Stimulated activated CD8-positive, alpha-beta memory T cell treated with anti-CD3 and anti-CD28 coated beads, Interleukin-4, amount 100 ng/mL, for 24 hours (primary cell): ENCODE results near the gene PAXIP1.
"Not testable (repeated sequence)": the region's sequence is repeated elsewhere in the genome, so short reads cannot be mapped to it uniquely, and the experiment has no call there.

Experiments
- DNase-seq: peaks from one replicate; pipeline ENCODE4 v3.0.0-alpha.2; 2020; ENCODE audit warnings: low read depth

Gene PAXIP1

GRCh38 chr7:155003092-155003375, at the start of gene PAXIP1:
PAXIP1 (minus strand) TSS chr7:155003124; CDS start chr7:155002929, 195 bp downstream.
- DNase-seq, result peak; percentile 52

GRCh38 chr7:155051355-155051754, 48.4 kb upstream of the PAXIP1 start:
- no peak for DNase-seq

- no peak for DNase-seq
These were observed 45.1 kb upstream of the PAXIP1 start for GRCh38 chr7:155048006-155048405.

- no peak for DNase-seq
These were observed 40.8 kb upstream of the PAXIP1 start for GRCh38 chr7:155043756-155044155.

DNA sequence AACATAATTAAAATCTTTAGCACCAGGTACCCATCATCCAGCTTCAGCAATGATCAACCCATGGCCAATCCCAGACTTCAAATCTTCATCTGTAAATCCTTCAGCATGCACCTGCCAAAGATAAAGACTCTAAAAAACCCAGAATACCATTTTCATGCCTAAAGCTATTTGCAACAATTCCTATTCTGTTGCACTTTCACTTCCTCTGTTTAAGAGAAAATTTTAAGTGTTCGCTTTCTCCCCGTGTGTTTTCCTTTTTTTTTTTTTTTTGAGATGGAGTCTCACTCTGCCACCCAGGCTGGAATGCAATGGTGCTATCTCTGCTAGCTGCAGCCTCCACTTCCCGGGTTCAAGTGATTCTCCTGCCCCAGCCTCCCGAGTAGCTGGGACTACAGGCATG, 35.4 kb upstream of the PAXIP1 start:
- no peak for DNase-seq

DNA sequence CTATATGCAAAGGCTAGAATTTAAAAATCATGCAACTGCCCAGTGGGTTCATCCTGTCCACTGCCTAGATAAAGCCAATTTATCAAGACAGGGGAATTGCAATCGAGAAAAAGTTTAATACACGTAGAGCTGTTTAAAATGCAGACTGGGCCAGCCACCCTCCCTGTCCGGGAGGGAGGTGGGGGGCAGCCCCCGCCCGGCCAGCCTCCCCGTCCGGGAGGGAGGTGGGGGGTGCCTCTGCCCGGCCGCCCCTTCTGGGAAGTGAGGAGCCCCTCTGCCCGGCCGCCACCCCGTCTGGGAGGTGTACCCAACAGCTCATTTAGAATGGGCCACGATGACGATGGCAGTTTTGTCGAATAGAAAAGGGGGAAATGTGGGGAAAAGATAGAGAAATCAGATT, 31.6 kb upstream of the PAXIP1 start:
- not testable (repeated sequence) for DNase-seq

GRCh38 chr7:155032978-155033377, 30.1 kb upstream of the PAXIP1 start:
- DNase-seq, result no peak

DNA sequence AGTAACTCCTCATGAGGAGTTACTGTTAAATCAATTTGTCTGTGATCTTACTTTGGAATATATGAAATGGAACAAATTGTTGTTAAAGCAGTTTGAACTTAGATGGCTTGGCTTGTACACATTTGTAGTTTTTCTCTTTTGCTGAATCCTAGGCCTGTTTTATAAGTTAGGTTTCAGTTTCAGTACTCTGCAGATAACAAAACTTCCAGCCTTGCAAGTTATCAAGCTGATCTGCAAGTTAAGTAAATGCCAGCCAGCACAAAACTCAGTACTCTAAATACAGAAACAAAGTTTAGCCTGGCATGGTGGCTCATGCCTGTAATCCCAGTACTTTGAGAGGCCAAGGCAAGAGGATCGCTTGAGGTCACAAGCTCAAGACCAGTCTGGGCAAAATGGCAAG, 25.0 kb upstream of the PAXIP1 start:
- no peak for DNase-seq

- no peak for DNase-seq
These were observed 18.8 kb upstream of the PAXIP1 start for GRCh38 chr7:155021699-155022145.

GRCh38 chr7:155020996-155021395, 18.1 kb upstream of the PAXIP1 start:
- no peak for DNase-seq

GRCh38 chr7:155017834-155018233, 14.9 kb upstream of the PAXIP1 start:
- no peak for DNase-seq

DNA sequence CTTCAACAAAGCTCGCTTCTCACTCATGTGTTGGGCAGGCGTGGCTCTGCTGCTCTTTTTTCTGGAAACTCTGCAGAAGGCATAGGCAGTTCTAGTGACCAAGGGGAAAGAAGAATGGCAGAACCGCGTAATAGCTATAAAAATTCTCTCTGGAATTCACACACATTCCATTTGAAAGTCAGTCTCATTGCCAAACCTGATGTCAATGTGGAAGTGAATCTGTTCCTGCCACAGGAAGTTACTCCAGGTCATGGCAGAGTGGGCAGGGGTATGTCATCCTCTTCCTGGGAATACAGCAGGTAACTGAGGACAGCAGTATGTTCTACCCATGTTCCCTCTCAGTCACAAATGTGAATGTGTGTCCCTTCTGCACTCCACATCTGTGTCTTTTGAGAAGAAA, 8.2 kb upstream of the PAXIP1 start:
- DNase-seq, result no peak

DNA sequence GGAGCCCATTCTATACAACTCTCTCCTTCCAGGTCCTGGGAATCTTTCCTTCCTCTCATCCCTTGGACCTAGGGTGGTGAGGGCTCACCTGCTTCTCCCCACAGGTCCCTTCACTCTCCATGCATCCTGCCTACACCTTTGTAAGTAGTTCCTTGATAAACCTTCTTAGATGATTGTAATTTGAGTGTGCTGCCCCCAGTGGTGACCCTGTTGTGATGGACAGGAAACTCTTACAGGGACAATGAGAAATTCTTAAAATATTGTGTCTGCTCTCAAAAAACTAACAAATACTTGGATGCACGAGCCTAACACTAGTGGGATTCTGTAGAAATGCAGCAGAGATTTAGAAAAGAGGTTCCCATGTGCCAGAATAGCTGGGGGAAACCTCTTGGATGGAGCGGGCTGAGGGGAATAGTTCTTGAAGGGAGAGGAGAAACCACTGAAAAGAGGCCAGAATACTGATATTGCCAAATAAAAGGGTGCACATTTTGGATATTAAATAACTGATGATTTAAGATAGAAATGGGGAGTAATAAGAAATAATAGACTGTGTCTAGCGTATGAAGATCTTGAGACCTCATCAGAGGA, 6.7 kb upstream of the PAXIP1 start:
- peak; percentile 13 for DNase-seq

- DNase-seq, result no peak
These were observed 5.0 kb upstream of the PAXIP1 start for GRCh38 chr7:155007947-155008346.

DNA sequence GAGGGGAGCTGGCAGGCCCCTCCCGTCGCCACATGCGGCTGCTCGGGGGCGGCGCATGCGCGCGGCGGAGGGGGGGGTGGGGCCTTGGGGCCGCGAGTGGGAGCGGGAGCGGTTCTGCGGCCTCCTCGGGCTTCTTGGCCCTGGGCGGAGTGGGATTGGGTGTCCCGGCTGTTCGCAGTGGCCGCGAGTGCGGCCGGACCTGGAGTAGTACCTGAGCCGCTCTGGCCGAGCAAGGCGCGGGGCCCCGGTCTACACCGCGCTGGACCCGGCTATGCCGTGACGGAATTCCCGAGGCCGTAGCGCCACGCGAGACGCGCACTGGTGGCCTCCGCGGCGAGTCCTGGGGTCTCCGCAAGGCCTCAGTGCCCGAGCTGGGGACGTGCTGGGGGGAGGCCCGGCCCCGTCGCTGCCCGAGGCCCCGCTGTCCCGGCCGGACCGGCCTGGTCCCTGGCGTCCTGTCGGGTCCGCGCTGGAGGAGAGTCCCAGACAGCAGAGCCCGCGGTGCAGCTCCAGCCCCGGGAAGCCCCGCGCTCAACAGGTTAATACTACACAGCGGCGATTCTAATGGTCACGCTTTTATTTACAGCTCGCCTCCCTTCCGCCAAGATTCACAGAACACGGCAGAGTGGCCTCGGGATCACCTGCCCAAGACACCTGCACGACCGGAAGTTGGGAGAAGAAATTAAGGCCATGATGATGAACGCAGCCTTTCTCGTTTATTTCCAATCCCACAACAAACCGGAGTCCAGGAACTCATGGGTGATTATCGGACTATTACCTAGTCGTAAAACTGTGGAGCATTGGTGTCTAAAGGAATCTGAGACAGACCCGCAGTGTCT, 671 bp upstream of the PAXIP1 start:
- DNase-seq, result peak; percentile 71

DNA sequence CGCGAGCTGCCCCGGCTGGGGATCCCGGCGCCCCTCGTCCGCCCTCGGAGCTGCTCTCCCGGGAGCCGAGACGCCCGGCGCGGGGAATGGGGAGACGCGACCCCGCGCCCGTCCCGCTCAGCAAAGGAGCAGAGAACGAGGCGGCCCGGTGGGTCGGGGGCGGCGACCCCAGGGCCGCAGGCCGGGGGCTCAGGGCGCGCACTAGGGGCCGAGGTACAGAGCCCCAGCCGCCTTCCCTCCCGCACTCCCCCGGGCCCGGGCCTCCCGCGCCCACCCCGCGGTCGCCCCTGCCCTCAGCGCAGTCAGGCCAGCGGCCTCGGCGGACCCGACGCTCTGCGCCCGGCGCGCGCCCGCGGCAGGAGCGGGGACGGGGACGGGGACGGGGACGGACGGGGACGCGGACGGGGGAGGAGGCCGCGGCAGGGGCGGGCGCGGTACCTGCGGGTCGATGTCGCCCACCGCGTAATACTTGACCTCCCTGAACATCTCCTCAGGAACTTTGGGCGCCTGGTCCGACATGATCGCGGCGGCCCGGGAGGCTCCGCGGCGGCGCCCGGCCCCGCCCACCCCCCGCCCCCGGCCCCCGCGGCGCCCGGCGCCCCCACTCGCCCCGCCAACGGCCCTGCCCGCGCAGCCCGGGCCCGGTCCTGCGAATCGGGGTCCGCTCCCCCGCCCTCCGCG, 373 bp downstream of the PAXIP1 start:
- DNase-seq, result no peak

DNA sequence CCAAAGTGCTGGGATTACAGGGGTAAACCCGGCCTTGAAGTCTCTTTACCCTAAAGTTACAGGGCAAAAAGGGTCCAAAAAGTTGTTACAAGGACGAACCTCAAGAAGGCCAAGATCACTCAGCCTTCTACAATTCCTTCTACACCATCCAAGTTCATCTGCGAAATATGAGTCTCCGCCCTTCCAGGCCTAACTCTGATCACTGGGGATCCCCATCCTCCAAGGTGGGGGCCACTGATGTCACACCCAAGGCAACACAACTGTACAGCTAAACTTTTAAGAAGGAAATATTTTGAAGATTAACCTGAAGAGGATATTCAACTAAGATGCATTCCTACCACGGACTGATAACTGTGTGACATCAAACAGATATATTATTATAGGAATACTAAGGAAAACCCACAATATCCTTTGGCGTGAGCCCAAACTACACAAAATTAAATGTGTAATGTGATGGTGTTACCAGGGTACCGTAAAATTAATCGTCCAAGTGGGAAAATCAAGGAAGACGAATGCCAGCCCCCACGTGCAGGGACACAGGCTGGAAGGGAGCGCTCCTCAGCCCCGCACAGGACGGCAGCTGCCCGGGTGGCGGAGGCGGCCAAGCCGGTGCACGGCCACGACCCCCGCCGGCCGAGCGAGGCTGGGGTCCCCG, 1.0 kb downstream of the PAXIP1 start:
- DNase-seq, result no peak

DNA sequence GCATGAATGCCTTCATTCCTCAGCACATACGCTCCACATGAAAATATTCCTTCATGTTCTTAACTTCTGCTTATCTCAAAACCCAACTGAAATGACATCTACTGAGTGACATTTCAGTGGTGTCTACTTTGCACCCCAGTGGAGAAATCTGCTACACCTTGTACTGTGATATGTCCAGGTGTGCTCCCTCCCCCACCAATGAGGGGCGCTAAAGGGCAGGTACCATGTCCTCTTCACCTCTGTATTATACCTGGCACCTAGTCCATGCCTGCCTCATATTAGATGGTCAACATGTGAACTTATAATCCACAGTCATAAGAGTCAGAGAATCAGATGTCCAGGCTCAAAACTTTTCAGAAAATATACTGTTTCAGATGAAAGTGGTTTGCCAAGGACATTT, 2.1 kb downstream of the PAXIP1 start:
- DNase-seq, result no peak

- no peak for DNase-seq
These were observed 4.4 kb downstream of the PAXIP1 start for GRCh38 chr7:154998481-154998880.

DNA sequence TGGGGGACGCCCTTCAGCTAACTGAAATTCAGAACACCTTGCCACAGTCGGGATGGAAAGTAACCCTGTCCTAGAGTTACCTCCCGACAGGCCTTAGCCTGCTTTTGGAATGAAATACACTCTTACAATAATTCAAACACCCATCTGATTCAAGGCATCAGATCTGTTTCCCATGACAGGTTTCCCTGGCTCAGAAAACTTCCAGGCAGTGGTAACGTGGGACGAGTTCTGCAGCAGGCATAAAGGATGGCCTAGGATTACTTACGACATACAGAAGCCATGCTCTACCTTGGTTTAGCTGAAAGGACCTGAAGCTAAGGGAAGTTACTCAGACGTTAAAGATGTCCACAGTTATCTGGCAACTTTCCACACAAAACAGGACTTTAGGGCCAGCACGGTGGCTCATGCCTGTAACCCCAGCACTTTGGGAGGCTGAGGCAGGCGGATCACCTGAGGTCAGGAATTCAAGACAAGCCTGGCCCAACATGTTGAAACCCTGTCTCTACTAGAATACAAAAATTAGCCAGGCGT, 5.0 kb downstream of the PAXIP1 start:
- DNase-seq, result no peak

DNA sequence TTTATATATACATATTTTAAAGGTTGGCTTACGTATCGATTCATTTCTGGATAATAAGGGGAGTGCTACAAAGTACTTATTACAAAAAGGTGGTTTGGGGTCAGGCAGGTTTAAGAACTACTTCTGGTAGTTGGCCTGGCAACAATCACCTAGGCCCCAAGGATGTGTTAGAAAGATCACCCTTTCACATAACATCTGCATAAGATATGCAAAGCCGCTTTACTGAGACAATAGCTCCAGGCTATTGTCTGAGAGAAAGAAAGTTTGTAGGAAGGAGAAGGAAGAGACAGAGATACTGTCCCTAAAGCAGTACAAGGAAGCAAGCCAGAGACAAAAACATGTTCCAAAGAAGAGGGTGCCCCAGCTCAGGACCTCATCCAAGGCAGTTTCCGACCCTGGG, 6.2 kb downstream of the PAXIP1 start:
- DNase-seq, result no peak

DNA sequence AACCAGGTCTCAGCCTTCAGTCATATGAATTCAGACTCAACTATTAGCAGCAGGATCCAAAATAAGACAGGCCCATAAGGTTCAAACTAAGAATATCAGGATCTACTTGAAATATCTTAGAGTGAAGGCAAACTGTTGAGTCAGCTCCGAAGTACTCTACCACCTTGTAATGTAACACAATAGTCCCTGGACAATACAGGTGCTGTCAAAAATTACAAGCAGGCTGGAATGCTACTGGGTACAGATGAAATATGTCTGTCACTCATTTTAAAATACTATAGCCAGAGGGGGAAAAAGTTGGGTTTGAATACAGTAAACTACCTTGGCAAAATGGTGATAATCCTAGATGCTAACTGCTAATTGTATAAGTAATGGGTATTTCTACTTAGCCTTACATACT, 6.8 kb downstream of the PAXIP1 start:
- no peak for DNase-seq

- DNase-seq, result no peak
These were observed 7.9 kb downstream of the PAXIP1 start for GRCh38 chr7:154994996-154995395.
